Effector memory CD4-positive, alpha-beta T cell (primary cell): ENCODE data around the gene PTPN13.

Experiments used
- DNase-seq, 3 donors: peaks; one replicate each; pipeline ENCODE4 v3.0.0-alpha.2; 2020
- H3K27ac ChIP-seq: 2 replicates; pipeline ENCODE4 v1.7.0; 2013; ENCODE audit warnings: mild to moderate bottlenecking, low read length, moderate library complexity; ENCODE audit not compliant: insufficient read depth, poor library complexity, severe bottlenecking
- H3K27me3 ChIP-seq: replicated peaks from 2 replicates; pipeline ENCODE4 v1.7.0; 2013; ENCODE audit warnings: mild to moderate bottlenecking, low read length; ENCODE audit not compliant: insufficient read depth, control insufficient read depth, poor library complexity, severe bottlenecking
- H3K36me3 ChIP-seq: 2 replicates; pipeline ENCODE4 v1.7.0; 2013; ENCODE audit warnings: mild to moderate bottlenecking, low read length, moderate library complexity; ENCODE audit not compliant: control insufficient read depth, insufficient read depth
- H3K4me1 ChIP-seq: 2 replicates; pipeline ENCODE4 v1.7.0; 2013; ENCODE audit warnings: low read length, mild to moderate bottlenecking; ENCODE audit not compliant: control insufficient read depth, insufficient read depth, poor library complexity, severe bottlenecking
- H3K4me3 ChIP-seq: 2 replicates; pipeline ENCODE4 v1.7.0; 2013; ENCODE audit warnings: low read length, low read depth, mild to moderate bottlenecking; ENCODE audit not compliant: insufficient read depth, poor library complexity, severe bottlenecking
- H3K9me3 ChIP-seq: 2 replicates; pipeline ENCODE4 v1.7.0; 2013; ENCODE audit warnings: mild to moderate bottlenecking, low read length, moderate library complexity; ENCODE audit not compliant: control insufficient read depth

Gene PTPN13

GRCh38 chr4:86586626-86587380 lies 7.3 kb upstream of the PTPN13 start:
- no peak for DNase-seq
- Histone ChIP-seq H3K4me1 (no peaks in the 10 kb centered on the region), H3K36me3 (no peaks in the 10 kb centered on the region), H3K4me3 (no peak overlapping the region), H3K27me3 (no peaks in the 10 kb centered on the region), H3K9me3 (no peaks in the 10 kb centered on the region), H3K27ac (no peak overlapping the region)

DNA sequence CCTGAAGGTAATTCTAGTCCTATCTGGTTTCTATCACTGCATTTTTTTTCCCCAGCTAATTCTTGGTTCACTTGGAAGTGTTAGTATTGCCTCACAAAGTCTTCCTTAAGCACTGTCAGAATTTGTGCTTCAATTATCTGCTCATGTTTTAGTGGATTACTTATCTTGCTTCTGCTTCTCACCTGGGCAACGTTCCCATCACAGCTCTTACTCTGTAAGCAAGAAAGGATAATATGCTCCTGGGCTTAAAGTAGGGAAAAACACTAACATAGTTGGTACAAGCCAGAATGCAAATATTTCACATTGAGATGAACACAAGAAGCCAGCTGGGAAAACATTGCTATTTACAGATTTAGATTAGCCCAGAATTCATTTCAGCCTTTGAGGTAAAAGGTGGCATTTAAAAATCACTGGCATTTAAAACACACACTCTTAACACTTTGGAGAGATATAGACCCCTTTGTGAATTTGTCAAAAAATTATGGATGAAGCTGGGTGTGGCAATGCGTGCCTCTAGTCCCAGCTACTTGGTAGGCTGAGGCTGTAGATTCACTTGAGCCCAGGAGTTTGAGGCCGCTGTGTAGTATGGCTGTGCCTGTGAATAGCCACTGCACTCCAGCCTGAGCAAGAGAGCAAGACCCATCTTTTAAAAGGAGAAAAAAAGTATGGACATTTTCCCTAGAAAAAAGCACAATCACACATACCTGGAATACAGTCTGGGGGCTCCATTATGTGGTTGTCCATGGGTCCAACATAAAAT lies 6.6 kb upstream of the PTPN13 start:
- H3K27ac ChIP-seq: no peak overlapping the region
- H3K9me3 ChIP-seq: no peaks in the 10 kb centered on the region
- H3K36me3 ChIP-seq: no peaks in the 10 kb centered on the region
- no peaks in the 10 kb centered on the region for H3K27me3 ChIP-seq
- DNase-seq: no peak
- no peak overlapping the region for H3K4me3 ChIP-seq
- no peaks in the 10 kb centered on the region for H3K4me1 ChIP-seq

GRCh38 chr4:86592553-86593249 lies 1.4 kb upstream of the PTPN13 start:
- no peaks in the 10 kb centered on the region for H3K36me3 ChIP-seq
- no peak for DNase-seq
- H3K27me3 ChIP-seq: peaks cover 4% of the 10 kb centered on the region
- no peak overlapping the region for H3K4me3 ChIP-seq
- H3K27ac ChIP-seq: no peak overlapping the region
- H3K4me1 ChIP-seq: no peaks in the 10 kb centered on the region
- H3K9me3 ChIP-seq: no peaks in the 10 kb centered on the region

DNA sequence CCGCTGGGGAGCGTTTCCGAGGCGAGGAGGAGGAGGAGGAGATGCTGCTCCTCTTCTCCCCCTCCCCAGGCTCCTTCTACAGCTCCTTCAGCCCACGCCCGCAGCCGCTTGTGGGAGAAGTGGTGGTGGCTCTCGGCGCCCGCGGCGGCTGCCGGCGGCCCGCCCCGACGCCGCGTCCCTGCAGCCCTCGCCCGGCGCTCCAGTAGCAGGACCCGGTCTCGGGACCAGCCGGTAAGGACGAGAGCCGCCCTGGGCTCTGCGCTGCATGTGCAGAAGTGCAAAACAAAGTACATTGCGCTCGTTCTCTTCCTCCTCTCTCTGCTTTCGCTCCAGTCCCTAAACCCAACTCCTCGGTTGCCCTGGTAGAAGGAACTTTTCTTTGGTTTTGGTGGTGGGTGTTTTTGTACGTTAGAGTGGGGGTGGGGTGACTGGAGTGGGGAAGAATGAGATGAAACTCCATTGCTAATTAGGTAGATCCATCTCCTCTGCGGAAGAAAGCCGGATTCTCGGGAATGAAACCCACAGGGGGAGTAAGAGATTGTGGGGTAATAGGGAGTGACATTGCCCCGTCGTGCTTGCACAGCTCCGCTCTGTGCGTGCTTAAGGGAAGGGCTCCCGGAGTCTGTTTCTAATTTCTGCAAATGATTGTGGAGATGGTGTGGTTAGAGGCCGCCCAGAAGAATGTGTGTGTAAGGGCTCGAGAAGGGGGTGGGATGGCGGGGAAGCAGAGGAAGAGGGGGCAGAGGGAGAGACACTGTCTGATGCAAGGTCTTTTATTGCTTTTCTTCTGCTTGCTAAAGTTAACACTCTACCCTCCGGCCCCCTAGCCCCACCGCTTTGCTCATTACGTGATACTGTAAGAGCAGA lies 677 bp downstream of the PTPN13 start:
- Histone ChIP-seq H3K27ac (peak overlapping the region; percentile 73), H3K4me3 (peak overlapping the region; percentile 62), H3K9me3 (no peaks in the 10 kb centered on the region), H3K27me3 (peaks cover 4% of the 10 kb centered on the region), H3K36me3 (no peaks in the 10 kb centered on the region), H3K4me1 (no peaks in the 10 kb centered on the region)
- peak in 2 of 3 donors; percentile 1 to 5 for DNase-seq

DNA sequence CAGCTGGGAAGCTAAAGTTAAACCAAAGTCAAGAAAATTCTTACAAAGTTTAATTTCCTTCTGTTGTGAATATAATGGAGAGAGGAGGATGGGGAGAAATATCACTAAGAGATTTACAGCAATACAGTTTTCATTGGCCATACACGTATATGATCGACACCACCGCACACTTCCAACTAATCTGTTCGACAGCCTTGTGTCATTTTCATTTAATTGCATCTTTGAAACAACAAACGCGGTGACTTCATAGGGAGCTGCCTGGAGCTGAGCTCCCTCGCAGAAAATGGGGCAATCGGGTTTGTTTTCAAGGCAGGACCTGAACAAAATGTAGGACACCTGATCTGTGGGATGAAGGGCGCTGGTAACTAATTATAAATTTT lies 1.3 kb downstream of the PTPN13 start:
- Histone ChIP-seq H3K9me3 (no peaks in the 10 kb centered on the region), H3K27me3 (peaks cover 4% of the 10 kb centered on the region), H3K36me3 (no peaks in the 10 kb centered on the region), H3K4me3 (peak overlapping the region; percentile 62), H3K4me1 (no peaks in the 10 kb centered on the region), H3K27ac (peak overlapping the region; percentile 73)
- DNase-seq: no peak

- H3K9me3 ChIP-seq: no peaks in the 10 kb centered on the region
- DNase-seq: no peak
- H3K27ac ChIP-seq: no peak overlapping the region
- H3K27me3 ChIP-seq: peaks cover 4% of the 10 kb centered on the region
- H3K4me1 ChIP-seq: no peaks in the 10 kb centered on the region
- no peaks in the 10 kb centered on the region for H3K36me3 ChIP-seq
- no peak overlapping the region for H3K4me3 ChIP-seq
These were observed 2.7 kb downstream of the PTPN13 start for GRCh38 chr4:86596807-86597206.

- Histone ChIP-seq H3K36me3 (no peaks in the 10 kb centered on the region), H3K4me1 (no peaks in the 10 kb centered on the region), H3K27me3 (peaks cover under 1% of the 10 kb centered on the region), H3K9me3 (no peaks in the 10 kb centered on the region), H3K27ac (no peak overlapping the region), H3K4me3 (no peak overlapping the region)
- DNase-seq: no peak
These were observed 6.0 kb downstream of the PTPN13 start for GRCh38 chr4:86600007-86600653.

- DNase-seq: no peak
- no peak overlapping the region for H3K27ac ChIP-seq
- H3K9me3 ChIP-seq: no peaks in the 10 kb centered on the region
- no peaks in the 10 kb centered on the region for H3K4me1 ChIP-seq
- H3K4me3 ChIP-seq: no peak overlapping the region
- H3K27me3 ChIP-seq: no peaks in the 10 kb centered on the region
- no peaks in the 10 kb centered on the region for H3K36me3 ChIP-seq
These were observed 9.3 kb downstream of the PTPN13 start for GRCh38 chr4:86603311-86603885.

- H3K36me3 ChIP-seq: no peaks in the 10 kb centered on the region
- DNase-seq: no peak
- no peaks in the 10 kb centered on the region for H3K9me3 ChIP-seq
- no peak overlapping the region for H3K27ac ChIP-seq
- H3K27me3 ChIP-seq: no peaks in the 10 kb centered on the region
- no peaks in the 10 kb centered on the region for H3K4me1 ChIP-seq
- no peak overlapping the region for H3K4me3 ChIP-seq
These were observed 12.7 kb downstream of the PTPN13 start for GRCh38 chr4:86606809-86607208.
